WERI-Rb-1 (cell line): ENCODE measurements around the gene SLC22A8.
"Not testable (repeated sequence)": the region's sequence is repeated elsewhere in the genome, so short reads cannot be mapped to it uniquely, and the experiment has no call there.

Source experiments
- DNase-seq: peaks from one replicate; pipeline ENCODE4 v3.0.0-alpha.2; 2020
- H3K27ac ChIP-seq: fragments of 250-450 bp; sonication (Bioruptor Pico); 2 replicates; pipeline ENCODE4 v1.5.1; 2020; ENCODE audit warnings: mild to moderate bottlenecking, moderate library complexity
- H3K27me3 ChIP-seq: fragments of 250-450 bp; sonication (Bioruptor Pico); 2 replicates; pipeline ENCODE4 v1.5.1; 2021; ENCODE audit warnings: mild to moderate bottlenecking, low read depth, moderate library complexity; ENCODE audit not compliant: insufficient read depth, severe bottlenecking
- H3K36me3 ChIP-seq: fragments of 250-450 bp; sonication (Bioruptor Pico); 2 replicates; pipeline ENCODE4 v1.5.1; 2020; ENCODE audit warnings: mild to moderate bottlenecking, moderate library complexity
- H3K4me3 ChIP-seq: 2 replicates; pipeline ENCODE4 v1.5.1; 2011; ENCODE audit warnings: low read depth, mild to moderate bottlenecking, control low read depth, low read length
- H3K9me3 ChIP-seq: fragments of 250-450 bp; sonication (Bioruptor Pico); 2 replicates; pipeline ENCODE4 v1.5.1; 2021; ENCODE audit warnings: mild to moderate bottlenecking, moderate library complexity; ENCODE audit not compliant: severe bottlenecking
- TF ChIP-seq, protein P1 (sequence below): IDR thresholded peaks from 2 replicates; pipeline ENCODE4 v1.5.1; 2011; ENCODE audit warnings: low read depth, mild to moderate bottlenecking, control low read depth, inconsistent platforms, low read length

SLC22A8 gene

GRCh38 chr11:62957147-62957546 lies 58.5 kb downstream of the SLC22A8 start:
- TF ChIP-seq, protein P1, sequence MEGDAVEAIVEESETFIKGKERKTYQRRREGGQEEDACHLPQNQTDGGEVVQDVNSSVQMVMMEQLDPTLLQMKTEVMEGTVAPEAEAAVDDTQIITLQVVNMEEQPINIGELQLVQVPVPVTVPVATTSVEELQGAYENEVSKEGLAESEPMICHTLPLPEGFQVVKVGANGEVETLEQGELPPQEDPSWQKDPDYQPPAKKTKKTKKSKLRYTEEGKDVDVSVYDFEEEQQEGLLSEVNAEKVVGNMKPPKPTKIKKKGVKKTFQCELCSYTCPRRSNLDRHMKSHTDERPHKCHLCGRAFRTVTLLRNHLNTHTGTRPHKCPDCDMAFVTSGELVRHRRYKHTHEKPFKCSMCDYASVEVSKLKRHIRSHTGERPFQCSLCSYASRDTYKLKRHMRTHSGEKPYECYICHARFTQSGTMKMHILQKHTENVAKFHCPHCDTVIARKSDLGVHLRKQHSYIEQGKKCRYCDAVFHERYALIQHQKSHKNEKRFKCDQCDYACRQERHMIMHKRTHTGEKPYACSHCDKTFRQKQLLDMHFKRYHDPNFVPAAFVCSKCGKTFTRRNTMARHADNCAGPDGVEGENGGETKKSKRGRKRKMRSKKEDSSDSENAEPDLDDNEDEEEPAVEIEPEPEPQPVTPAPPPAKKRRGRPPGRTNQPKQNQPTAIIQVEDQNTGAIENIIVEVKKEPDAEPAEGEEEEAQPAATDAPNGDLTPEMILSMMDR, result no peak
- no peak for DNase-seq
- Histone ChIP-seq H3K4me3 (no peak overlapping the region), H3K9me3 (no peaks in the 10 kb centered on the region), H3K36me3 (no peaks in the 10 kb centered on the region), H3K27me3 (no peaks in the 10 kb centered on the region), H3K27ac (no peak overlapping the region)

DNA sequence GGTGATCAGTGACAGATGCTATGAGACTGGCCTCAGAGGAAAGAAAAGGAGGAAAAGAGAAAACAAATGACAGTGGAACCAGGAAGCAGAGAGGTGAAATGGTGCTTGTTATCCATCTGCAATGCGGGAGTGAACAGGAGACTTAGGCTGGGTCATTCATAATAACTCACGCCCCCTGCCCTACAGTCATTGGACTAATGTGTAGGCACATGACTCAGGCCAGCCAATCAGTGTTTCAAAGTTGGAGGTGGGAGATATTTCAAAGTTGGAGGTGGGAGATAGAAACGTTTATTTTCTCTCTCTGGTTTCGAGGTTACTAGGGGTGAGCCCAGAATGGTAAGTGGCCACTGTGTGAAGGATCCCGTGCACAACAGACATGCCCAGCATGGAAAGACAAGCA lies 61.2 kb downstream of the SLC22A8 start:
- Histone ChIP-seq H3K36me3 (no peaks in the 10 kb centered on the region), H3K9me3 (no peaks in the 10 kb centered on the region), H3K4me3 (no peak overlapping the region), H3K27me3 (no peaks in the 10 kb centered on the region), H3K27ac (no peak overlapping the region)
- TF ChIP-seq, protein P1, result no peak
- no peak for DNase-seq

GRCh38 chr11:62953811-62954210 lies 61.8 kb downstream of the SLC22A8 start:
- Histone ChIP-seq H3K9me3 (no peaks in the 10 kb centered on the region), H3K27ac (no peak overlapping the region), H3K27me3 (no peaks in the 10 kb centered on the region), H3K36me3 (no peaks in the 10 kb centered on the region), H3K4me3 (no peak overlapping the region)
- no peak for DNase-seq
- TF ChIP-seq, protein P1, result no peak

DNA sequence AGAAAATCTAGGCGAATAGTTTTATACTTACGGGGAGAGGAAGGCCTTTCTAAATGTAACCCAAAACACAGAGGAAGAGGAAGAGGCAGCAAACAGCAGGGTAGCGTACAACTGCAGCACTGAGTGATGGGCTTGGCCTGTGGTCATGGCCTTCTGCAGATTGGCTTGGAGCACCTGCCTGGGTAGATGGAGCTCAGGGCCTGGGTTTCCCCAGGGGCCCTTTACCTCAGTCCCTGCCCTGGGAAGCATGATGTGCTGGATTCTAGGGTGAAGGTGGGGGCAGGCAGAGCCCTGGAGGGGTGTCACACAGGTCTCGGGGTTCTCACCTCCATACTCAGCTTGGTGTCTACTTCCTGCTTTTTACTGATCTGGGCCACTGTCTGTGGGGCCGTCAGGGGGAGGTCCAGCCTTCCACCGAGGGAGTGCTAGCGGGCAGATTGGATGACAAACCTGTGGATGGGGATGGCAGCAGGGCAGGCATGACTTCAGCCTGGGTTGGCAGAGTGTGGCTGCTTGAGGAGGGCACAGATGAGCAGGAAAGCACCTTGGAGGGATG lies 66.8 kb downstream of the SLC22A8 start:
- TF ChIP-seq, protein P1, result no peak
- DNase-seq, result no peak
- H3K27ac ChIP-seq, result no peak overlapping the region
- H3K36me3 ChIP-seq, result no peaks in the 10 kb centered on the region
- H3K9me3 ChIP-seq, result no peaks in the 10 kb centered on the region
- no peak overlapping the region for H3K4me3 ChIP-seq
- H3K27me3 ChIP-seq, result no peaks in the 10 kb centered on the region

DNA sequence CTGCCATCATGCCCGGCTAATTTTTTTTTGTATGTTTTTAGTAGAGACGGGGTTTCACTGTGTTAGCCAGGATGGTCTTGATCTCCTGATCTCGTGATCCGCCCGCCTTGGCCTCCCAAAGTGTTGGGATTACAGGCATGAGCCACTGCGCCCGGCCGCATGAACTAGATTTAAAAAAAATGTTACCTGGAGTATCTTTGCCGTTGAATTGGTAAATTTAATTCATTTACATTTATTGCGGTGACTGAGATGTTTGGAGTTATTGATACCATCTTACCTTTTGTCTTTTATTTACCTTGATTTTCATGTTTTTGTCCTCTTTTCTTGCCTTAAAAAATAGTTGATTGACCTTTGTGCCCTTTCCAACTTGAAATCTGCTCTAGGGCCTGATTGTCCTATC lies 70.1 kb downstream of the SLC22A8 start:
- not testable (repeated sequence) for DNase-seq, H3K27ac ChIP-seq, H3K9me3 ChIP-seq, H3K27me3 ChIP-seq, H3K36me3 ChIP-seq, H3K4me3 ChIP-seq
